Astrocyte (in vitro differentiated cells and primary cell): Measurements from ENCODE around the gene CIZ1.
"Not testable (repeated sequence)": the region's sequence is repeated elsewhere in the genome, so short reads cannot be mapped to it uniquely, and the experiment has no call there.

Source experiments
- EZH2 ChIP-seq: IDR thresholded peaks from 2 replicates; pipeline ENCODE4 v1.6.1; 2012; ENCODE audit warnings: mild to moderate bottlenecking, low read length, inconsistent platforms; ENCODE audit not compliant: insufficient read depth
- TF ChIP-seq, protein P1 (sequence below): IDR thresholded peaks from 2 replicates; pipeline ENCODE4 v1.5.1; 2011; ENCODE audit warnings: low read depth, mild to moderate bottlenecking, inconsistent platforms, low read length, moderate library complexity; ENCODE audit not compliant: insufficient read depth

GRCh38 chr9:128130651-128131050 is 60.7 kb downstream of the CIZ1 start:
- TF ChIP-seq, protein P1, sequence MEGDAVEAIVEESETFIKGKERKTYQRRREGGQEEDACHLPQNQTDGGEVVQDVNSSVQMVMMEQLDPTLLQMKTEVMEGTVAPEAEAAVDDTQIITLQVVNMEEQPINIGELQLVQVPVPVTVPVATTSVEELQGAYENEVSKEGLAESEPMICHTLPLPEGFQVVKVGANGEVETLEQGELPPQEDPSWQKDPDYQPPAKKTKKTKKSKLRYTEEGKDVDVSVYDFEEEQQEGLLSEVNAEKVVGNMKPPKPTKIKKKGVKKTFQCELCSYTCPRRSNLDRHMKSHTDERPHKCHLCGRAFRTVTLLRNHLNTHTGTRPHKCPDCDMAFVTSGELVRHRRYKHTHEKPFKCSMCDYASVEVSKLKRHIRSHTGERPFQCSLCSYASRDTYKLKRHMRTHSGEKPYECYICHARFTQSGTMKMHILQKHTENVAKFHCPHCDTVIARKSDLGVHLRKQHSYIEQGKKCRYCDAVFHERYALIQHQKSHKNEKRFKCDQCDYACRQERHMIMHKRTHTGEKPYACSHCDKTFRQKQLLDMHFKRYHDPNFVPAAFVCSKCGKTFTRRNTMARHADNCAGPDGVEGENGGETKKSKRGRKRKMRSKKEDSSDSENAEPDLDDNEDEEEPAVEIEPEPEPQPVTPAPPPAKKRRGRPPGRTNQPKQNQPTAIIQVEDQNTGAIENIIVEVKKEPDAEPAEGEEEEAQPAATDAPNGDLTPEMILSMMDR = not testable (repeated sequence)
- TF ChIP-seq EZH2 = not testable (repeated sequence)
